GM18498 (cell line): ENCODE data around the gene ERICH6.

Experiments
- ATAC-seq: cut with Tn5 transposase; IDR thresholded peaks from one replicate; pipeline ENCODE4 v1.9.1; 2021; ENCODE audit warnings: mild to moderate bottlenecking, moderate library complexity; ENCODE audit not compliant: unreplicated experiment

The ERICH6 gene

DNA sequence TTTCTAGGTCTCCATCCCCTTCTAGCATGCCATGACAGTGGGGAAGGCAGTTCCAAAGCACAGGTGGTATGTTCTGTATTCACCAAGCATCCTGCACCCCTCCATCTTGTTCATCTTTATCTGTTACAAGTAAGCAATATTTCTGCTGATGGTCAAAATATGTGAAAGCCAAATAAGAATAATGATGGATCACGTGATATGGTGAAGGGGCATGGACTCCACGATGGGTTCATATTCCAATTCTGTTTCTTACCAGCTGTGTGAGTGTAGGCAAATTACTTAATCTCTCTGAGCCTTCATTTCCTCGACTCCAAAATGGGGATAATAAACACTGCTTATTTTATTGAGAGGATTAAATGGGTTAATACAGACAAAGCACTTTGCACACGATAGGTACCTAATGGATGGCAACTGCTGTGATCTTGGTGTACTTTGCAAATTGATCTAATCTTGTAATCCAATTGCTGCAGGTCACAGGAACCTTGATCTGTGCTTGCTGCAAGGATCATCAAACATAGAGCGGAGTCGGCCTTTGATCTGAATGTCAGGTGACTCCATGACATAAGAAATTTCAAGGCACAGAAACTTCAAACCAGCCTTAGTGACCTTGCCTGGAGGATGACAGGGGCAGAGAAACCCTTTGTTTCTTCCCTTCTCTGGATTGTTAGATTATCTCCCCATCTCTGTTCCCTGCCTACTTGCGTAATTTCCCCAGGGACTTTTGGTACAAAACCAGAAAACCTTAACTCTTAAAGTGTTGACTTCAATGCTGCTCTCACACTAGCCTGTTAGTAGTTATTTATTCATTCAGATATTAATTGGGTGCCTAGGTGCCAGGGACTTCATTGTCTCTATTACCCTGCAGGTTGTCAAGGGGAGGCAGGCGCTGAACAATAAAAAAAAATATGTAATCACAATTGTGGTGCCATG, 33.4 kb upstream of the ERICH6 start:
- no peak for ATAC-seq

DNA sequence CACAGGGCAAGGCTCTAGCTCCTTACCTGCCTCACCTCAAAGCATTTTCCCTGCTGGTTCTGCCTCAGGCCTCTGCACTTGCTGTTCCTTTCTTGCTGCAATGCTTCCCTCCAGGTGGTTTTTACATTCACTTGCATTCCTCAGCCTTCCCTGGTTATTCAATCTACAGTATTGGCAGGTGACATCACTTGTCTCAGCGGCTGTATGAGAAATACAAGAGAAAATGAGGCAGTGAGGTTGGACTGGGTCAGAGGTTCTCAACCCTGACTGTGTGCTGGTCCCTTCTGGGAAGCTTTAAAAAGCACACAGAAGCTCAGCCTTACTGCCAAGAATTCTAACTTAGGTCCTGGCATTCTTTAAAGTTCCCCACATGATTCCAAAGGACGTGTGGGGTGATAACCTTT, 32.6 kb upstream of the ERICH6 start:
- ATAC-seq = no peak

DNA sequence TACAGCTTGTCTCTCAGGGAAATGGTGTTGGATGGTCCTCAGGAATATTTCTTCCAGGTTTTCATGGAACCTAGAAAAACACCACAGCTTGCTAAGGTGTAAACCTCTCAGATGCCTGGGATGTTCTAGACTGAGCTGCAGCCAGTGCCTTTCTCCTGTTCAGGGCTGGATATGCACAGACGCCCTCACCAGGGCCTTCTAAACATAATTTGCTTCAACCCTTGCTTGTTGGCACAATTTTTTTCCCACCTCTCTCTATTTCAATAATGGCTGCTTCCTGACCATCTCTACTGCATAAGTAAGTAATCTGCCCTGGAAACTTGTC, 31.0 kb upstream of the ERICH6 start:
- no peak for ATAC-seq

DNA sequence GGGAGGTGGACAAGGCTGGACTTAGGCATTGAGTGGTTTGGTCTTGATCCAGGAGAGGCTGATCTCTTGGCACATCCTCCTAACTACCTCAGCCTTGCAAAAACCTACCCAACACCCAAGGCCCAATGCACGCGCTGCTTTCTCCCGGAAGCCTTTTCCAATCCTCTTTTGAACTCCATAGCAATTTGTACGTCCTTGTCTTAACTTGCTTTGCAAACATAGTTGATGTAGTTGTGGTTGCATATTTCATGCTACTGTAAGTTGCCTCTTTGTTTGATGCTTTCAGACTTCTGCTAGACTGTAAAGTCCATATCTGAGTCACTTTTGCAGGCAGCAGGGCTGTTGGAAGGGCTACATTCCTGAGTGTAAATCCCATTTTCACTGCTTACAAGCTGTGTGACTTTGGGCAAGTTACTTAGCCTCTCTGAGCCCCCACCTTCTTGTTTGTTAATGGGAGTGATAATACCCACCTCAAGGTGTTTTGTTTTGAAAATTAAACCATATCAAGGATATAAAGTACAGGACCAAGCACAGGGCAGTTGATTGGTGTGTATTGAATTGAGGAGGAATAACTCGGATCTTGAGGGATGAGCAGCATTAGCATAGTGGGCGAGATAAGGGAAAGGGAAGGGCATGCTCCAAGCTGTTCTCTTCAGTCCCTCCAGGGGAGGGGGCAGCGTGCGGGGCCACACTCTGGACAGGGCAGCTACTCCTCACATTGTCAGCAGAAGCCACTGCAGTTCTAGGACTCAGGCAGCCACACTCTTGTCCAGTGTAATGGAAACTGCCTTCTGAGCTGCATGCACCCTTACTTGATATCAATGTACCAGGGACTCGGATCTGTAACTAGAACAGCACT, 30.4 kb upstream of the ERICH6 start:
- no peak for ATAC-seq

- no peak for ATAC-seq
These were observed 29.7 kb upstream of the ERICH6 start for GRCh38 chr3:150733373-150733935.

DNA sequence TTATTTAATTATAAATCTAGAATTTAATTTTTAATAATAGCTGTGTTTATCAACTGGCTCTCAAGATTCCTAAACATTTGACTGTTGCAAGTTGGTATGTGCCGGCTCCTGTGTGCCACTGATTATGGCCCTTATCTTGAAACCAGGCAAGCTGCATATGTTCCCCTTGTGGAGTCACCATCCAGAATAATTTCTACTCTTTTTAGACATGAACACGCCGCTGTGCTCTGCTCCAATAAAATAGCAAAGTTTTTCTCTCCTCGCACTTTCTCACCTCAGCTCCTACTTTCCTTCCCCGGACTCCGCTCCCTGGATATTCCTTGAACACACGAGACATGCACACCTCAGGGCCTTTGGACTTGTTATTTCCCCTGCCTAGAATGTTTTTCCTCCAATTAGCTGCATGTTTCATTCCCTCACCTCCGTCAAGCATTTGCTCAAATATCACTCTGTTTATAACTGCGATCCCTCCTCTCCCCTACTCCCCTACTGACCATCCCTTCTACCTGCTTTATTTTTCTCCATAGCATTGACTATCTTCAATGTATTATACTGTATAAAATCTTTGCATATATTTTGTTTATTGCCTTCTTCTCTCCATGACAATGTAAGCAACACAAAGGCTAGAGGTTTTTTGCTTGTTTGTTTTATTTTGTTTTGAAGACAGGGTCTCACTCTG, 26.1 kb upstream of the ERICH6 start:
- ATAC-seq = no peak

- no peak for ATAC-seq
These were observed 24.2 kb upstream of the ERICH6 start for GRCh38 chr3:150727653-150728502.

GRCh38 chr3:150725548-150725947, 21.8 kb upstream of the ERICH6 start:
- no peak for ATAC-seq

- no peak for ATAC-seq
These were observed 20.2 kb upstream of the ERICH6 start for GRCh38 chr3:150723946-150724345.

DNA sequence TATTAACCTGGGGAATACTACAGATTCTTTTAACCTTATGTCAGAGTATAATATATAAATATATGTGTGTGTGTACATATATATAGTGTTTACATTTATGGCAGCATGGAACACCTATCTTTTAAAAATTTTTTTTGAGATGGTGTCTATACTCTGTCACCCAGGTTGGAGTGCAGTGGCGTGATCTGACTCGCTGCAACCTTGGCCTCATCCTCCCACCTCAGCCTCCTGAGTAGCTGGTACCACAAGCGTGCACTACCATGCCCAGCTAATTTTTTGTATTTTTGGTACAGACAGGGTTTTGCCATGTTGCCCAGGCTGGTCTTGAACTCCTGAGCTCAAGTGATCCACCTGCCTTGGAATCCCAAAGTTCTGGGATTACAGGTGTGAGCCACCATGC, 18.5 kb upstream of the ERICH6 start:
- no peak for ATAC-seq

DNA sequence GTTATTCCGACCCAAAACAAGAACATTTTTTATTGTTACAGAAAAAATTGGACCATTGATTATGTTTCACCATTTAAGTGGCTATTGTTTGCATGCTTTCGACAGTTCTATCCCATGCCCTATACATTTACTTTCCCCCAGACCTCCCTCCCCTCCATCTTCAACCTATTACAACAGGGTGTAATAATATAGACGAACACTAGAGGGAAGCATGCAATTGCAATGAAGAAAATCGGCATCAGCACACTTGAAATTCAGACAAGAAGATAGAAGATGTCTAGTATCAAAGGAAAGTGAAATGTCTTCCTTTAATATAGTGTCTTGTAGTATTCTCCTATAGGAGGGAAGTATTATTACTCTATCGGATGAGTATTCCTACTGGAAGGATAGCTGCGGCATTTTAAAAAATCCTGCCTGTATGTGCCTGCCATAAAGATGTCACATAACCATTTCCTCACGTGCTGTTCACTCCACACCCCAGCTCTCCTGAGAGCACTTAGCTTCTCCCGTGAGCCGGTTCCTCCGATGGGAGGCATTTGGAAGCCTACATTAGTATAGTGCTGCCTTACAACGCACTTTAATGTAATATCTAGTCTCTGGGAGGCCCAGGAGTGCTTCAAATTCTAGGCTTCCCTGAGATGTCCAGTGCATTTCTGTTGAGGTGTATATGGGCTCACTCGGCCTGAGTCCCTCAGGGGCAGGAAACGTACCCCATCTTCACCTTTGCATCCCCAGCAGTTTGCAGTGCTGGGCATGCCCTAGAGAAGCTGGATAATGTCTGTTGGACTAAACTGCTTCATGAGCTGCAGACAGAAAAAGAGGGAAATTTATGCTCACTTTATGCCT, 17.8 kb upstream of the ERICH6 start:
- ATAC-seq = no peak

DNA sequence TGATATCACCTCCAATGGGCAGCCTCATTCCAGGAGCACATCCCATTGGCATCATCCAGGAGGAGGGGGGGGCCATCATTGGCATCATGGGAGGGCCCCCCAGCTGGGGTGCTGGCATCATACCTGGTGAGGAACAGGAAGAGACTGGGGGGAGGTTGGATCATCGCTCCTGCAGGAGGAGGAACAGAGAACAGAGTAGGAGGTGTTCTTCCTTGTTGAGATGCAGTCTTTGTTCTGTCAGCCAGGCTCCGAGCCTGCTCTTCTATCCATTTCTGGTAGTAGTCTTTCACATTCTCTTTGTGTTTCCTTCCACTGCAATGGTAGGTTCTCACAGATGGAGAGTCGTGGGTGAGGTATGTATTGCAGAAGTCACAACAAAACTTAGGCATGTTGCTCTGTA, 16.7 kb upstream of the ERICH6 start:
- ATAC-seq = no peak

DNA sequence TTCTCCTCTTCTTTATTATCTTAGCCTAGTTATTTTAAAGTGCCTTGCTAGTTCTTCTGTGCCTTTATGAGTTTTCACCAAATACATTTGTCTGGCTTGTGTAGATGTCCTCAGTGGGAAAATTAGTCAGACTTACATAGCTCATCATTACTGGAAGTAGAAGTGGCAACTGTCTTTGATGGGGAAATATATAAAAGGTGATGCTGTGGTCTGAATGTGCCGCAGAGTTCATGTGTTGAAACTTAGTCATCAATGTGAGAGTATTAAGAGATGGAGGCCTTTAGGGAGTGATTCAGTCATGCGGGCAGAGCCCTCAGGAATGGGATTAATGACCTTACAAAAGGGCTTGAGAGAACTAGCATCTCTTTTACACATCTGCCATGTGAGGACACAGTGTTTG, 6.4 kb upstream of the ERICH6 start:
- ATAC-seq = no peak

- ATAC-seq = peak; percentile 40
These were observed 393 bp downstream of the ERICH6 start for GRCh38 chr3:150703299-150703755.

DNA sequence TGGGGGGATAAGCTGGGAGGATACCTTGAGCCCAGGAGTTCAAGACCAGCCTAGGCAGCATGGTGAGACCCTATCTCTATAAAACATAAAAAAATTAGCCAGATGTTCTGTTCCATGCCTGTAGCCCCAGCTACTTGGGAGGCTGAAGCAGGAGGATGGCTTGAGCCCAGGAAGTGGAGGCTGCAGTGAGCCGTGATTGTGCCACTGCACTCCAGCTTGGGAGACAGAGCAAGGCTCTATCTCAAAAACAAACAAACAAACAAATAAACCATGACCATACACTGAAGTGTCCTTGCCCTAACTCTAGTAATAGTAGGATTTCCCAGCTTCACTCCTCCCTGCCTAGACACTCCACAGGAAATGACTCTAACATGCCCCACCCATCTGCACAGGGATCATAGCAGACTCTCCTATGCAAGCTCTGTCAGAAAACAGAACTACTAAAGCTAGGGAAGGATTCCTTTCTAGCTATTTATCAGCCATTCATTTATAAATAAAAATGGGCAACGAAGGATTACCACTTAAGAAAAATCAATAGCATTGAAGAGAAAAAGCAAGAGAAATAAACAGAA, 4.6 kb downstream of the ERICH6 start:
- no peak for ATAC-seq

DNA sequence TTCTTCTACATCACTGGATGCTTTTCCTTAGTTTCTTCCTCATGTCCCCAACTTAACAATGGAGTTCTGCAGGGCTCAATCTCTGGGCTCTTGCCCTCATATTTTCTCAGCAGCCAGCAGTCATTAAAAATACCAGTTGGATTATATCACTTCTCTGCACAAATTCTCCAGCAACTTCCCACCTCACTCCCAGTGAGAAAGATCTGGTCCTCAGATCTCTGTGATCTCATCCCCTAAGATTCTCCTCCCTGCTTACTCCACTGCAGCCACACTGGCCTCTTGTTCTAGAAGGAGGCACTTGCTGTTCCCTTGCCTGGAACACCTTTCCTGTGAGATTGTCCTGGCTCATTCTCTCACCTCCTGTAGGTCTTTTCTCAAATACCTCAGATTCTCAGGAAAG, 6.1 kb downstream of the ERICH6 start:
- ATAC-seq = no peak

- no peak for ATAC-seq
These were observed 12.2 kb downstream of the ERICH6 start for GRCh38 chr3:150691414-150692040.

GRCh38 chr3:150687613-150688012, 16.1 kb downstream of the ERICH6 start:
- ATAC-seq = no peak
